Pulmonary artery endothelial cell (primary cell): ENCODE results near the gene MRPS7. TPM values are rescaled to one million over a fixed set of nuclear protein-coding genes. Genes with fewer than 3 reads are reported as not detected.

ENCODE experiments used
- DNase-seq: peaks from one replicate; pipeline ENCODE4 v3.0.0-alpha.2; 2011; ENCODE audit warnings: low read depth, low spot score
- total RNA-seq: library from RNA; depleted of rRNA; stranded (reverse); fragments of >200 nt; gene quantifications from 2 replicates; pipeline ENCODE4 v1.2.3, GENCODE V29; 2014

The MRPS7 gene
- total RNA-seq, 1 donor from 2014 or later, result 75.8 TPM

DNA sequence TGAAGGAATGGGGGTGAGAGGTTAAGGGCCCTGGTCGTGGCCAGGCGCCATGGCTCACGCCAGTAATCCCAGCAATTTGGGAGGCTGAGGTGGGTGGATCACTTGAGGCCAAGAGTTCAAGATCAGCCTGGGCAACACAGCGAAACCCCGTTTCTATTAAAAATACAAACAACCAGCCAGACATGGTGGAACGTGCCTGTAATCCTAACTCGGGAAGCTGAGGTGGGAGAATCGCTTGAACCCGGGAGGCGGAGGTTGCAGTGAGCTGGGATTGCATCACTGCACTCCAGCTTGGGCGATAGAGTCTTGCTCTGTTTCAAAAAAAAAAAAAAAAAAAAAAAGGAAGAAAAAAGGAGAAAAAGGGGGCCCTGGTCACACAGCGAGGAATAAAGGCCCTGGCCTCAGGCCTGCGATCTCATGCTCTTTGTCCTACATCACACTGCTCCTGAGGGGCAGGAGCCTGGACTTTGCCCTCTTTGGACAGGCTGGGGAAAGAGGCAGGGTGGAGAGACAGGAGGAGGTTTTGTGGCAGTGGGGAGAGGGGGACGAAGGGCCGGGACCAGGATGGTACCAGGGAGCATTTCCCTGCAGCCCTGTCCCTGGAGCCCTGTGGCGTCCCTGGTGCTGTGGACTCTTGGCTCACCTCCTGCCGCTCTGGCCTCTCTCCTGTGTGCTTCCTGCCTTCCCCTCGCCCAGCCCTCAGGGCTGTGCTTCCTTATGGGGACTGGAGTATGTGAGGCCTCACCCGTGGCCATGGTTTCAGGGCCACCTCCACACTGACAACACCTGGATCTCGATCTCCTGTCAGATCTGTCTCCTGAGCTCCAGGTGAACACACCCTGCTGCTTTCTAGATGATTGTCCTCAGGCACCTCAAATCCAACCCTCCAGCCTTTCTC lies 47.3 kb downstream of the MRPS7 start:
- DNase-seq, result no peak

DNA sequence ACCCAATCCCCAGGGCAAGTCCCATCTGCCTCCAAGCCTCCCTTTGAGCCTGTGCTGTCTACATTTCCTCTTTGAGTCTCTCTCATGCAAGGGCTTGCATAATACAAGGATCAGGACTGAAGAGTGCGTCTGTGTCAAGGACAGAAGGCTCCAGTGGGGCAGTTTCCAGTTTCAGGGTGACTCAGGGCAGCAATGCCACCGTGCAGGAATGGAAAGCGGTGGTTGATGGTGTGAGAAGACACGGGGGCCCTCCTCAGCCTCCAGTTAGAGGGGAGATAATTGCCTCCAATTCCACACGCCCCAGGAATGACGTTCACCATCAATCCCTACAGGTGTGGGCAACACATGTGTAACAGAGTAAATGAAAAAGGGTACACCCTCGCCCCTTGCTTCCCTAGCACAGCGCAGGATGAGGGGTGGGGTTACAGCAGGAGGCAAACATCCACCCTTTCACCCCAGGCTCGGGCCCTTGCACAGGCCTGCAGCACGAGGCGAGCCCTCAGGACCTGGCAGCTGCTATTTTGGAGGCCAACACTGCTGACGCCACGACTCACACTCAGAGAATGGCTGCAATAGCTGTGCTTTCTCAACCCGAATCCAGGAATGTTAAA lies 52.4 kb downstream of the MRPS7 start:
- no peak for DNase-seq

DNA sequence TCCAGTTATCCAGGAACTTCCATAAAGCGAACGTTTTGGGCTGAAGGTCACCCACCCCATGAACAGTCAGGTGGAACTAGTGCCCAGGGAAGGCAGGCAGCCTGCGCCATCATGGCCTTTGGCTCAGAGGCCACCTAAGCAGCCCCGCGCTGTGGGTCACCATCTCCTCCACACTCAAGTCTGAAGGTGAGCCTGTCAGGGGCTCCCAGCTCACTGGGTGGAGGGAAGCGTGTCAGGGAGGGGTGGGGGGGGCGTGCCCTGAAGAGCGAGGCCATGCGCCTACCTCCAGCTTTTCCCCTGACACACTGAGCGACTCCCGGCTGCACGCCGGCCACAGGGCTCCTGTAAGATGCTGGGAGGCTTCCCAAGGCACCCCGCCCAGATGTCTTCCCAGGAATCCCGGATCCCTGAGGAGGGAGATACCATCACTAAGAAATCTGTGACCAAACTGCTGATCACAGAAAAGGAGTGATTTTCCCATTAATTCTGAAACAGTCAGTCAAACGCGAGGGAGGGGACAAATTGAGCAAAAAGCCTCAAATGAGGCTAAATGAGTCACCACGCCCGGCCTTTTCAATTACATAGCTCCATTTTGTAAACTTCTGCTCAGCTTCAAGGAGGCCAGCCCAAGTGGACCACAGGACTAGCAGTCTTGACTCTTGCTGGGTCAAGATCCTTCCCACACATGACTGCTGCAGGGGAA lies 54.0 kb downstream of the MRPS7 start:
- no peak for DNase-seq

Other genes starting within 250 kb of the MRPS7 start
- gene MRPL58, start 249.2 kb upstream of the MRPS7 start, total RNA-seq, result 32.8 and 43.4 TPM in 2 replicates
- gene ATP5PD, start 214.9 kb upstream of the MRPS7 start, total RNA-seq, result 173 and 218 TPM in 2 replicates
- gene KCTD2, start 214.7 kb upstream of the MRPS7 start, total RNA-seq, result 14.4 and 17.5 TPM in 2 replicates
- 5.0 and 7.1 TPM in 2 replicates for gene SLC16A5, start 173.9 kb upstream of the MRPS7 start, total RNA-seq
- gene ARMC7, start 151.9 kb upstream of the MRPS7 start, total RNA-seq, result 2.4 and 4.1 TPM in 2 replicates
- gene NT5C, start 130.1 kb upstream of the MRPS7 start, total RNA-seq, result 9.5 TPM in 2 replicates
- 207 and 256 TPM in 2 replicates for gene JPT1, start 107.4 kb upstream of the MRPS7 start, total RNA-seq
- 140 and 143 TPM in 2 replicates for gene SUMO2, start 78.9 kb upstream of the MRPS7 start, total RNA-seq
- gene NUP85, start 56.2 kb upstream of the MRPS7 start, total RNA-seq, result 53.2 and 61.7 TPM in 2 replicates
- gene GGA3, start 273 bp upstream of the MRPS7 start, total RNA-seq, result 10.9 and 16.0 TPM in 2 replicates
- 8.0 and 14.5 TPM in 2 replicates for gene MIF4GD, start 9.4 kb downstream of the MRPS7 start, total RNA-seq
- 13.1 and 21.4 TPM in 2 replicates for gene SLC25A19, start 27.6 kb downstream of the MRPS7 start, total RNA-seq
- 108 and 136 TPM in 2 replicates for gene GRB2, start 143.8 kb downstream of the MRPS7 start, total RNA-seq
- 16.8 and 20.5 TPM in 2 replicates for gene TMEM94, start 194.8 kb downstream of the MRPS7 start, total RNA-seq